Parathyroid adenoma (tissue), 2 donors: ENCODE results near the gene PANK2.

Experiments used
- H2AFZ ChIP-seq: fragments of 300-600 bp; sonication (generic); one replicate; pipeline ENCODE4 v1.7.0; 2017; ENCODE audit warnings: antibody characterized with exemption, mild to moderate bottlenecking
- H3K27ac ChIP-seq: fragments of 300-600 bp; sonication (generic); one replicate; pipeline ENCODE4 v1.7.0; 2017
- H3K27me3 ChIP-seq: fragments of 300-600 bp; sonication (generic); one replicate; pipeline ENCODE4 v1.7.0; 2017; ENCODE audit warnings: low read length; ENCODE audit not compliant: control insufficient read depth, insufficient read depth
- H3K36me3 ChIP-seq: fragments of 300-600 bp; sonication (generic); one replicate; pipeline ENCODE4 v1.7.0; 2017; ENCODE audit warnings: low read length; ENCODE audit not compliant: control insufficient read depth, insufficient read depth
- H3K4me1 ChIP-seq: fragments of 300-600 bp; sonication (generic); one replicate; pipeline ENCODE4 v1.7.0; 2017; ENCODE audit warnings: control low read depth
- H3K4me2 ChIP-seq: fragments of 300-600 bp; sonication (generic); one replicate; pipeline ENCODE4 v1.7.0; 2017; ENCODE audit warnings: low read length
- H3K4me3 ChIP-seq: fragments of 300-600 bp; sonication (generic); one replicate; pipeline ENCODE4 v1.7.0; 2017; ENCODE audit warnings: low read depth, low read length
- H3K79me2 ChIP-seq: fragments of 300-600 bp; sonication (generic); one replicate; pipeline ENCODE4 v1.7.0; 2017; ENCODE audit warnings: control low read depth
- H3K9ac ChIP-seq: fragments of 300-600 bp; sonication (generic); one replicate; pipeline ENCODE4 v1.7.0; 2017; ENCODE audit warnings: mild to moderate bottlenecking
- H3K9me3 ChIP-seq: fragments of 300-600 bp; sonication (generic); one replicate; pipeline ENCODE4 v1.7.0; 2017; ENCODE audit warnings: low read length; ENCODE audit not compliant: control insufficient read depth
- CTCF ChIP-seq: fragments of 300-600 bp; sonication (generic); IDR thresholded peaks from one replicate; pipeline ENCODE4 v1.7.0; 2017; ENCODE audit warnings: antibody characterized with exemption, mild to moderate bottlenecking
- donor health status: primary hyperparathyroidism.

The PANK2 gene

GRCh38 chr20:3885715-3886114 lies 3.5 kb upstream of the PANK2 start:
- Histone ChIP-seq H3K36me3 (no peaks in the 10 kb centered on the region), H3K4me3 (no peak overlapping the region), H3K4me1 (peaks cover 7% of the 10 kb centered on the region), H3K9ac (no peak overlapping the region), H3K27ac (no peak overlapping the region), H3K27me3 (no peaks in the 10 kb centered on the region), H3K79me2 (peaks cover 17% of the 10 kb centered on the region), H2AFZ (no peak overlapping the region), H3K4me2 (no peak overlapping the region), H3K9me3 (no peaks in the 10 kb centered on the region)
- no peak for TF ChIP-seq CTCF

GRCh38 chr20:3887876-3888620 lies 1.1 kb upstream of the PANK2 start:
- Histone ChIP-seq H2AFZ (peak overlapping the region; percentile 97), H3K36me3 (no peaks in the 10 kb centered on the region), H3K27ac (peak overlapping the region; percentile 91), H3K4me2 (peak overlapping the region; percentile 57), H3K9me3 (no peaks in the 10 kb centered on the region), H3K4me3 (peak overlapping the region; percentile 97), H3K9ac (no peak overlapping the region), H3K4me1 (peaks cover 7% of the 10 kb centered on the region), H3K27me3 (no peaks in the 10 kb centered on the region), H3K79me2 (peaks cover 37% of the 10 kb centered on the region)
- TF ChIP-seq CTCF: no peak

GRCh38 chr20:3889489-3890397 lies 556 bp downstream of the PANK2 start:
- Histone ChIP-seq H3K79me2 (peaks cover 46% of the 10 kb centered on the region), H3K27ac (peak overlapping the region; percentile 91), H3K9me3 (no peaks in the 10 kb centered on the region), H2AFZ (peak overlapping the region; percentile 97), H3K27me3 (no peaks in the 10 kb centered on the region), H3K4me3 (peak overlapping the region; percentile 97), H3K4me2 (peak overlapping the region; percentile 98), H3K4me1 (peaks cover 7% of the 10 kb centered on the region), H3K9ac (no peak overlapping the region), H3K36me3 (no peaks in the 10 kb centered on the region)
- TF ChIP-seq CTCF: no peak

GRCh38 chr20:3890398-3890751 lies 1.2 kb downstream of the PANK2 start:
- no peaks in the 10 kb centered on the region for H3K27me3 ChIP-seq
- H3K9me3 ChIP-seq: no peaks in the 10 kb centered on the region
- no peaks in the 10 kb centered on the region for H3K36me3 ChIP-seq
- no peak overlapping the region for H2AFZ ChIP-seq
- TF ChIP-seq CTCF: no peak
- H3K4me1 ChIP-seq: peaks cover 7% of the 10 kb centered on the region
- H3K79me2 ChIP-seq: peaks cover 52% of the 10 kb centered on the region
- H3K27ac ChIP-seq: peak overlapping the region; percentile 91
- H3K4me2 ChIP-seq: peak overlapping the region; percentile 98
- peak overlapping the region; percentile 97 for H3K4me3 ChIP-seq
- no peak overlapping the region for H3K9ac ChIP-seq
